Ascending aorta (tissue), 2 donors: Measurements from ENCODE around the gene LSMEM2. TPM values are rescaled to one million over a fixed set of nuclear protein-coding genes. Genes with fewer than 3 reads are reported as not detected.

Experiments used
- DNase-seq, 2 donors: peaks; one replicate each; pipeline ENCODE4 v3.0.0-alpha.2; 2019; ENCODE audit warnings: low spot score in 2 of 2
- H3K27ac ChIP-seq, 2 donors: fragments of 200-600 bp; sonication (generic); one replicate each; pipeline ENCODE4 v1.5.1; 2016 to 2017; ENCODE audit warnings: mild to moderate bottlenecking in 1 of 2
- H3K27me3 ChIP-seq: fragments of 200-600 bp; sonication (generic); one replicate; pipeline ENCODE4 v1.5.1; 2017
- H3K36me3 ChIP-seq, 2 donors: fragments of 200-600 bp; sonication (generic); one replicate each; pipeline ENCODE4 v1.5.1; 2016
- H3K4me1 ChIP-seq, 2 donors: fragments of 200-600 bp; sonication (generic); one replicate each; pipeline ENCODE4 v1.5.1; 2016 to 2017; ENCODE audit warnings: mild to moderate bottlenecking in 1 of 2
- H3K4me3 ChIP-seq, 2 donors: fragments of 200-600 bp; sonication (generic); one replicate each; pipeline ENCODE4 v1.5.1; 2016 to 2017; ENCODE audit warnings: mild to moderate bottlenecking in 1 of 2
- H3K9me3 ChIP-seq, 2 donors: fragments of 200-600 bp; sonication (generic); one replicate each; pipeline ENCODE4 v1.5.1; 2016
- CTCF ChIP-seq, 3 experiments: fragments of 200-600 bp in 2 of 3; fragments of 450-650 bp in 1 of 3; sonication (generic) in 2 of 3; IDR thresholded peaks; one replicate each; pipeline ENCODE4 v1.5.1; 2016 to 2019; ENCODE audit warnings: antibody characterized with exemption in 3 of 3, mild to moderate bottlenecking in 1 of 3, moderate library complexity in 1 of 3
- intact Hi-C: fragments of 100-400 bp; cut with DNase I; formaldehyde crosslinking; loops from one replicate; pipeline ENCODE4 v1.15.1; 2023
- total RNA-seq: library from RNA; depleted of rRNA; stranded (reverse); fragments of >200 nt; gene quantifications from one replicate; pipeline ENCODE4 v1.1.0, GENCODE V29; 2016

The LSMEM2 gene
- total RNA-seq, 1 donor from 2014 or later = not detected

- Histone ChIP-seq H3K9me3 (no peaks in the 10 kb centered on the region), H3K27me3 (no peaks in the 10 kb centered on the region), H3K36me3 (peaks cover 0 to 26% of the 10 kb centered on the region in 2 donors), H3K4me3 (peak overlapping the region; percentile 66 to 81), H3K4me1 (peaks cover 10 to 31% of the 10 kb centered on the region in 2 donors), H3K27ac (peak overlapping the region; percentile 92 to 93)
- intact Hi-C loops = no loop called here
- DNase-seq = no peak
- TF ChIP-seq CTCF (IDR thresholded peaks at IDR 0.05) = no peak
These were observed 43.2 kb downstream of the LSMEM2 start for GRCh38 chr3:50322115-50322385.

- Histone ChIP-seq H3K27ac (peak within 1 kb of the TSS; percentile 92 to 93), H3K27me3 (no peaks in the 10 kb centered on the region), H3K9me3 (no peaks in the 10 kb centered on the region), H3K4me3 (peak within 1 kb of the TSS; percentile 66 to 81), H3K4me1 (peaks cover 12 to 36% of the 10 kb centered on the region in 2 donors), H3K36me3 (peaks cover 0 to 25% of the 10 kb centered on the region in 2 donors)
- TF ChIP-seq CTCF (IDR thresholded peaks at IDR 0.05) = no peak
- intact Hi-C loops = no loop called here
- peak in 1 of 2 donors; percentile 70 for DNase-seq
These were observed 43.7 kb downstream of the LSMEM2 start, which contains the start of gene HYAL2 for GRCh38 chr3:50322386-50323091. TSS of gene HYAL2 (minus strand) at chr3:50322745. CDS start at chr3:50320489, 2,256 bp downstream.

GRCh38 chr3:50323092-50323600, 44.3 kb downstream of the LSMEM2 start:
- H3K4me3 ChIP-seq = no peak overlapping the region
- DNase-seq = peak in 1 of 2 donors; percentile 67
- TF ChIP-seq CTCF (IDR thresholded peaks at IDR 0.05) = no peak
- no peaks in the 10 kb centered on the region for H3K9me3 ChIP-seq
- H3K27ac ChIP-seq = peak overlapping the region; percentile 92 to 93
- H3K27me3 ChIP-seq = no peaks in the 10 kb centered on the region
- H3K4me1 ChIP-seq = peaks cover 12 to 37% of the 10 kb centered on the region in 2 donors
- peaks cover 0 to 22% of the 10 kb centered on the region in 2 donors for H3K36me3 ChIP-seq
- intact Hi-C loops = no loop called here

GRCh38 chr3:50323614-50324199, 44.8 kb downstream of the LSMEM2 start:
- Histone ChIP-seq H3K4me1 (peaks cover 12 to 39% of the 10 kb centered on the region in 2 donors), H3K36me3 (peaks cover 0 to 17% of the 10 kb centered on the region in 2 donors), H3K27ac (peak overlapping the region; percentile 41 to 53), H3K27me3 (no peaks in the 10 kb centered on the region), H3K9me3 (no peaks in the 10 kb centered on the region), H3K4me3 (no peak overlapping the region)
- no peak for TF ChIP-seq CTCF (IDR thresholded peaks at IDR 0.05)
- DNase-seq = peak in 1 of 2 donors; percentile 71
- intact Hi-C loops = no loop called here

GRCh38 chr3:50324351-50325112, 45.6 kb downstream of the LSMEM2 start:
- intact Hi-C loops = no loop called here
- Histone ChIP-seq H3K9me3 (no peaks in the 10 kb centered on the region), H3K27me3 (no peaks in the 10 kb centered on the region), H3K27ac (peak overlapping the region in 1 of 2 donors; percentile 41), H3K4me1 (peaks cover 12 to 34% of the 10 kb centered on the region in 2 donors), H3K4me3 (no peak overlapping the region), H3K36me3 (peaks cover 2 to 18% of the 10 kb centered on the region in 2 donors)
- DNase-seq = peak in 1 of 2 donors; percentile 80
- peak; percentile 64 to 73 (median 68) for TF ChIP-seq CTCF (IDR thresholded peaks at IDR 0.05)
